Measurements from ENCODE around the gene UBFD1. TPM values are rescaled to one million over a fixed set of nuclear protein-coding genes. Genes with fewer than 3 reads are reported as not detected.

UBFD1 gene
- total and polyA plus RNA-seq, 2 experiments from 2014 or later: 66.9 to 277 TPM

DNA sequence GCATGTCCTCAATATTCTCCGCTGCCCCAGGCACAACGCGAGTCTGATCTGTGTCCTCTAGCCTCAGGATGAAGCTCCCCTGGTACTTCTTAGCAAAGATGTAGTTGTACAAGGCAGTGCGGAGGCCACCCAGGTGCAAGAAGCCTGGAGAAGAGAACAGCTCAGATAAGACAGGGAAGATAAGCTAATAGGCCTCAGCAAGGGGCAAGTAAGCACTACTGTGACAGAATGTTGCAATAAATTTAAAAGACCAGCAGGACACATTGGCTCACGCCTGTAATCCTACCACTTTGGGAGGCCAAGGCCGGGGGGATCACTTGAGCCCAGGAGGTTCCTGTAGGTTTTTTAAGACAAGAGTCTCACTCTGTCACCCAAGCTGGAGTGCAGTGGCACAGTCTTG, 5.4 kb upstream of the UBFD1 start:
- Histone ChIP-seq H3K36me3 (peaks cover 24% of the 10 kb centered on the region), H3K4me1 (ENCODE audit: low read depth) (no peaks in the 10 kb centered on the region), H3K27me3 (no peaks in the 10 kb centered on the region), H3K4me3 (no peak overlapping the region), H3K9me3 (ENCODE audit: low read depth) (no peaks in the 10 kb centered on the region), H3K27ac (no peak overlapping the region)
- DNase-seq (ENCODE audit: low read depth in 1 of 2, low spot score in 1 of 2): no peak
- TF ChIP-seq, protein P1, sequence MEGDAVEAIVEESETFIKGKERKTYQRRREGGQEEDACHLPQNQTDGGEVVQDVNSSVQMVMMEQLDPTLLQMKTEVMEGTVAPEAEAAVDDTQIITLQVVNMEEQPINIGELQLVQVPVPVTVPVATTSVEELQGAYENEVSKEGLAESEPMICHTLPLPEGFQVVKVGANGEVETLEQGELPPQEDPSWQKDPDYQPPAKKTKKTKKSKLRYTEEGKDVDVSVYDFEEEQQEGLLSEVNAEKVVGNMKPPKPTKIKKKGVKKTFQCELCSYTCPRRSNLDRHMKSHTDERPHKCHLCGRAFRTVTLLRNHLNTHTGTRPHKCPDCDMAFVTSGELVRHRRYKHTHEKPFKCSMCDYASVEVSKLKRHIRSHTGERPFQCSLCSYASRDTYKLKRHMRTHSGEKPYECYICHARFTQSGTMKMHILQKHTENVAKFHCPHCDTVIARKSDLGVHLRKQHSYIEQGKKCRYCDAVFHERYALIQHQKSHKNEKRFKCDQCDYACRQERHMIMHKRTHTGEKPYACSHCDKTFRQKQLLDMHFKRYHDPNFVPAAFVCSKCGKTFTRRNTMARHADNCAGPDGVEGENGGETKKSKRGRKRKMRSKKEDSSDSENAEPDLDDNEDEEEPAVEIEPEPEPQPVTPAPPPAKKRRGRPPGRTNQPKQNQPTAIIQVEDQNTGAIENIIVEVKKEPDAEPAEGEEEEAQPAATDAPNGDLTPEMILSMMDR (IDR thresholded peaks at IDR 0.05; ENCODE audit: low read depth, low read length): no peak

DNA sequence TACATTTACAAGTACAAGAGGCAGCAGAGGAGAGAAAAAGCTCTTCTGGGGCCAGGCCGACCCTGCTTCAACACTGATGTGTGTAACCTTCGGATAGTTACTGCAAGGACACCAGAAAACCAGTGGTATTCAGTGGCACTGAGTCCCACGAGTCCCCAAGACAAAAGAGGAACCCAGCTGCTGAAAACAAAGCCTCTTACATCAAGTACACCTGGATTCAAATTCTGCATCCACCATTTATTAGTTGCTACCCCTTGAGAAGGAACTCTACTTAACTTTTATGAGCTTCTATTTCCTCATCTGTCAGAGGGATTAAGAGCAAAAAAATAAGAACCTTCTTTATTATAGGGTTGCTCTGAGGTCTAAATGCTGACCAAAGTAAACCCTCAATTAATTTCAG, 3.0 kb upstream of the UBFD1 start:
- Histone ChIP-seq H3K27me3 (no peaks in the 10 kb centered on the region), H3K4me1 (ENCODE audit: low read depth) (peaks cover 3% of the 10 kb centered on the region), H3K36me3 (peaks cover 19% of the 10 kb centered on the region), H3K27ac (peak overlapping the region; percentile 12), H3K9me3 (ENCODE audit: low read depth) (no peaks in the 10 kb centered on the region), H3K4me3 (no peak overlapping the region)
- TF ChIP-seq, protein P1 (IDR thresholded peaks at IDR 0.05; ENCODE audit: low read depth, low read length): no peak
- no peak for DNase-seq (ENCODE audit: low read depth in 1 of 2, low spot score in 1 of 2)

DNA sequence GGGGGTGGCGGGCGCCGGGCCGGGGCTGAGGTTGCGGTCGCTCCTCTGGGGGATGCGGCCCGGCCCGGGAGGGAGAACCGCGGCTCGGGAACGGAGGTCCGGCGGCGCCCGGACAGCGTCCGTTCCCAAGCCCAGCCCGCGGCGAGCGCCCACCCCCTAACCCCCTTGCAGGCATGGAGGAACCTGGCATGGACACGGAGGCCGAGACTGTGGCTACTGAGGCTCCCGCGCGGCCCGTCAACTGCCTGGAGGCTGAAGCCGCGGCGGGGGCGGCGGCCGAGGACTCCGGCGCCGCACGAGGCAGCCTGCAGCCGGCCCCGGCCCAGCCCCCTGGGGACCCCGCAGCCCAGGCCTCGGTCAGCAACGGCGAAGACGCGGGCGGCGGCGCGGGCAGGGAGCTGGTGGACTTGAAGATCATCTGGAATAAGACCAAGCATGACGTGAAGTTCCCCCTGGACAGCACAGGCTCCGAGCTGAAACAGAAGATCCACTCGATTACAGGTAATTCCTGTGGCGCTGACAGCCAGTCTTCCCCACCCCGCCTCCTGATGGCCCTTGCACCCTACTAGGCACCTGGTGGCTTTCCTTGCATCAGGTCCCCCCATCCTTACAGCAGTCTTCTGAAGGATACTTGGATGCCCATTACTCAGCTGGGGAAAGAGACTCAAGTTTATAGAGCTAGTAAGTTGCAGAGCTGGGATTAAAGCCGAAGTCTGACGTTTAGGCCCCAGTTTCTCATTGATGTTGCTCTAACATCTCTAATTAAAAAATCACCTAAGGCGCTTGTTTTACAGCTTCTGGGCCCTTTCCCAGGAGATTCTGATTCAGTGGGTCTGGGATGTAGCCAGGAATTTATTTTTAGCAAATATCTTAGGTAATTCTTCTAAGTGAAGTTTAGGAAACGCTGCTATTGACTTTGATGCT, 514 bp downstream of the UBFD1 start:
- Histone ChIP-seq H3K27ac (peak overlapping the region; percentile 94), H3K4me1 (ENCODE audit: low read depth) (peaks cover 3% of the 10 kb centered on the region), H3K27me3 (no peaks in the 10 kb centered on the region), H3K36me3 (peaks cover 27% of the 10 kb centered on the region), H3K4me3 (peak overlapping the region; percentile 92), H3K9me3 (ENCODE audit: low read depth) (no peaks in the 10 kb centered on the region)
- DNase-seq (ENCODE audit: low read depth in 1 of 2, low spot score in 1 of 2): peak; percentile 43 to 49
- TF ChIP-seq, protein P1 (IDR thresholded peaks at IDR 0.05; ENCODE audit: low read depth, low read length): no peak

DNA sequence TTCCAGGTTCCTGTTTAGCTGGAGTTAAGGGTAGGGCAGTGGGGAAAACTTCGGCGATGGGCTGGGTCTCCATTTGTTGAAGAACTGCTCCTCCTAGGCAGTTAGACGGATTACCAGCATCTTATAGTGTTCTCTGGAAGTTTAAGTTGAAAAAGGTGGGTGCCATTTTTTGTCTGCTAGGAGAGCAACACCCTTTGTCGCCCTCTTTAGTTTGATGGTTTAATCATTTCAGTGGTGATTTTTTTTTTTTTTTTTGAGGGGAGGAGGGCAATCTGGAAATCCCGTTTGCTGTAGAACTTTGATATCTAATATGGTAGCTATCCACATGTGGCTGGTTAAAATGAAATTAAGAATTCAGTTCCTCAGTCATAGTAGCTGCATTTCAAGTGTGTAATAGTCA, 4.1 kb downstream of the UBFD1 start:
- H3K4me3 ChIP-seq: no peak overlapping the region
- no peak overlapping the region for H3K27ac ChIP-seq
- TF ChIP-seq, protein P1 (IDR thresholded peaks at IDR 0.05; ENCODE audit: low read depth, low read length): no peak
- H3K27me3 ChIP-seq: no peaks in the 10 kb centered on the region
- H3K4me1 ChIP-seq (ENCODE audit: low read depth): peaks cover 3% of the 10 kb centered on the region
- no peak for DNase-seq (ENCODE audit: low read depth in 1 of 2, low spot score in 1 of 2)
- peaks cover 59% of the 10 kb centered on the region for H3K36me3 ChIP-seq
- H3K9me3 ChIP-seq (ENCODE audit: low read depth): no peaks in the 10 kb centered on the region

DNA sequence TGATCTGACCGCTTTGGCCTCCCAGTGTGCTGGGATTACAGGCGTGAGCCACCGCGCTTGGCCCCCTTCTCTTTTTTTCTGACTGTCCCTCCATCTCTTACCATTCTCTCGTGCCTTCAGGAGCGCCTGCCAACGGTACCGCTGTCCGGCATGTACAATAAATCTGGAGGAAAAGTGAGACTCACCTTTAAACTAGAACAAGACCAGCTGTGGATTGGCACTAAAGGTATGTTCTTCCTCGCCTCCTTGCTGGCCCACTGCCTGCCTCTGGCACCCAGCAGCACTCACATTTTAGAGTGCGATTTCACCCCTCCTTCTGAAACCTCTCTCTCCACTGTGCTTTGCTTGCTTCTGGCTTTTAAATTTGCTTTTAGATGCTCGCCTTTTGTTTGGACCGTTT, 5.0 kb downstream of the UBFD1 start:
- Histone ChIP-seq H3K9me3 (ENCODE audit: low read depth) (no peaks in the 10 kb centered on the region), H3K27me3 (no peaks in the 10 kb centered on the region), H3K4me3 (no peak overlapping the region), H3K4me1 (ENCODE audit: low read depth) (peaks cover 3% of the 10 kb centered on the region), H3K27ac (no peak overlapping the region), H3K36me3 (peaks cover 68% of the 10 kb centered on the region)
- no peak for DNase-seq (ENCODE audit: low read depth in 1 of 2, low spot score in 1 of 2)
- TF ChIP-seq, protein P1 (IDR thresholded peaks at IDR 0.05; ENCODE audit: low read depth, low read length): no peak
